NT2/D1 (cell line): ENCODE measurements around the gene COMMD2.

Experiments
- SUZ12 ChIP-seq: IDR thresholded peaks from 2 replicates; pipeline ENCODE4 v1.6.1; 2011; ENCODE audit not compliant: insufficient read length, insufficient read depth; ENCODE audit errors: extremely low read depth
- YY1 ChIP-seq: IDR thresholded peaks from 2 replicates; pipeline ENCODE4 v1.6.1; 2011; ENCODE audit not compliant: insufficient read length, insufficient read depth
- ZNF274 ChIP-seq: IDR thresholded peaks from 2 replicates; pipeline ENCODE4 v1.6.1; 2011; ENCODE audit warnings: mild to moderate bottlenecking, low read depth, low read length

GRCh38 chr3:149717391-149718056 is 34.8 kb downstream of the COMMD2 start:
- TF ChIP-seq YY1 (no peak), ZNF274 (no peak), SUZ12 (no peak)
